Gastroesophageal sphincter (tissue), 3 donors: Measurements from ENCODE around the gene UVRAG.

Experiments used
- EP300 ChIP-seq: sonication (generic); formaldehyde crosslinking; IDR thresholded peaks from one replicate; pipeline ENCODE4 v1.6.1; 2017; ENCODE audit warnings: antibody characterized with exemption, mild to moderate bottlenecking
- POLR2A ChIP-seq, 2 donors: fragments of 450-650 bp; IDR thresholded peaks; one replicate each; pipeline ENCODE4 v1.6.1; 2017; ENCODE audit warnings: antibody characterized with exemption in 2 of 2, mild to moderate bottlenecking in 2 of 2, moderate library complexity in 1 of 2
- POLR2AphosphoS5 ChIP-seq: sonication (generic); formaldehyde crosslinking; IDR thresholded peaks from one replicate; pipeline ENCODE4 v1.6.1; 2017; ENCODE audit warnings: antibody characterized with exemption
- TF ChIP-seq, protein P1 (sequence below), 4 experiments: fragments of 200-600 bp in 2 of 4; fragments of 450-650 bp in 2 of 4; sonication (generic) in 1 of 4; IDR thresholded peaks; one replicate each; pipeline ENCODE4 v1.5.1; 2017 to 2019; ENCODE audit warnings: antibody characterized with exemption in 4 of 4, mild to moderate bottlenecking in 2 of 4, moderate library complexity in 2 of 4

DNA sequence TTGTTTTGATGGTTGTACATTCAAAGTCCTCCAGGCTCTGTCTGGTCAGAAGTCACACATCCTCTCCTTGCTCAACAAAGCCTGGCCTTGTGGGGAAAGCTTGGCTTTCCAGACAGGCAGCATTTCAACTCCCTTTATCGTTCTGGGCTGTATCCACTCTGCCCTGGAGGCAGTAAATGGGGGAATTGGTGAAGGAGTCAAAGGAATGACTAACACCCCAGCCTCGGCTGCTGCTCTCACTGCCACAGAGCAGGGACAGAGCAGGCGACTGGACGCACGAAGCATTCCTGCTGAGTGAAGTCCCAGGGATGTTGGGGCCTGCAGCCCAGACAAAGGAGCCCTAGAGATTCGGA, 338.5 kb downstream of the UVRAG start:
- TF ChIP-seq POLR2A (IDR thresholded peaks at IDR 0.05) (no peak), POLR2AphosphoS5 (no peak), EP300 (no peak)
- TF ChIP-seq, protein P1, sequence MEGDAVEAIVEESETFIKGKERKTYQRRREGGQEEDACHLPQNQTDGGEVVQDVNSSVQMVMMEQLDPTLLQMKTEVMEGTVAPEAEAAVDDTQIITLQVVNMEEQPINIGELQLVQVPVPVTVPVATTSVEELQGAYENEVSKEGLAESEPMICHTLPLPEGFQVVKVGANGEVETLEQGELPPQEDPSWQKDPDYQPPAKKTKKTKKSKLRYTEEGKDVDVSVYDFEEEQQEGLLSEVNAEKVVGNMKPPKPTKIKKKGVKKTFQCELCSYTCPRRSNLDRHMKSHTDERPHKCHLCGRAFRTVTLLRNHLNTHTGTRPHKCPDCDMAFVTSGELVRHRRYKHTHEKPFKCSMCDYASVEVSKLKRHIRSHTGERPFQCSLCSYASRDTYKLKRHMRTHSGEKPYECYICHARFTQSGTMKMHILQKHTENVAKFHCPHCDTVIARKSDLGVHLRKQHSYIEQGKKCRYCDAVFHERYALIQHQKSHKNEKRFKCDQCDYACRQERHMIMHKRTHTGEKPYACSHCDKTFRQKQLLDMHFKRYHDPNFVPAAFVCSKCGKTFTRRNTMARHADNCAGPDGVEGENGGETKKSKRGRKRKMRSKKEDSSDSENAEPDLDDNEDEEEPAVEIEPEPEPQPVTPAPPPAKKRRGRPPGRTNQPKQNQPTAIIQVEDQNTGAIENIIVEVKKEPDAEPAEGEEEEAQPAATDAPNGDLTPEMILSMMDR (IDR thresholded peaks at IDR 0.05): no peak
